ENCODE data around the gene MAP3K4.

DNA sequence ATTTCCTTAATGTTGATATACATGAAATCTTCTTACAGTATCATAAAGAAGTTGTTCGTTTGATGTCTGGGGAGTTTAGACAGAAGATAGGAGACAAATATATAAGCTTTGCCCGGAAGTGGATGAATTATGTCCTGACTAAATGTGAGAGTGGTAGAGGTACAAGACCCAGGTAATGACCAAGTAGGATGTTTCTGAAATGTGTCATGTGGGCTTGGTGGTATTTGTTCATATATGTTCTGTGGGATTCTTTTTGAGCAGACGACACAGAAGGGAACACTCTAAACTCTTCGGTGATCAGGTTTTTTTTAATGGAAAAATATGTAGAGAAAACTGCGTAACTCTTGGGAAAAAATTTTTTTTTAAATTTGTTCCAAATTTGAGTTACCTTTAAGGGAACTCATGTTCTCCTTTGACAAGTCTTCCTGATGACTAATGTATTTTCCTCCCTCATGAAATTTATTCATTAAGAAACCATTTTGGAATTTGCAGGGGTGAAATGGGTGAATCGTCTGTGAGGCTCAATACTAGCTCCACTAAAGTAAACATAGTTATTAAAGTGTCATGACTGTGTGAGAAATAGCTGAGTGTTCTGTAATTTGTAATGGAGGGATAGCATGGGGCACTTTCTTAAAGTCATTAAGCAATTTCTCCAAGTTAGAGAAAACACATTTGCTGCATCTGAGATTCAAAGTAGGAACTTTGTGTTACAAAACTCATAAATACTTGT is 100.6 kb downstream of the MAP3K4 start:
- TF ChIP-seq POLR2A (IDR thresholded peaks at IDR 0.05): no peak
- TF ChIP-seq, protein P1, sequence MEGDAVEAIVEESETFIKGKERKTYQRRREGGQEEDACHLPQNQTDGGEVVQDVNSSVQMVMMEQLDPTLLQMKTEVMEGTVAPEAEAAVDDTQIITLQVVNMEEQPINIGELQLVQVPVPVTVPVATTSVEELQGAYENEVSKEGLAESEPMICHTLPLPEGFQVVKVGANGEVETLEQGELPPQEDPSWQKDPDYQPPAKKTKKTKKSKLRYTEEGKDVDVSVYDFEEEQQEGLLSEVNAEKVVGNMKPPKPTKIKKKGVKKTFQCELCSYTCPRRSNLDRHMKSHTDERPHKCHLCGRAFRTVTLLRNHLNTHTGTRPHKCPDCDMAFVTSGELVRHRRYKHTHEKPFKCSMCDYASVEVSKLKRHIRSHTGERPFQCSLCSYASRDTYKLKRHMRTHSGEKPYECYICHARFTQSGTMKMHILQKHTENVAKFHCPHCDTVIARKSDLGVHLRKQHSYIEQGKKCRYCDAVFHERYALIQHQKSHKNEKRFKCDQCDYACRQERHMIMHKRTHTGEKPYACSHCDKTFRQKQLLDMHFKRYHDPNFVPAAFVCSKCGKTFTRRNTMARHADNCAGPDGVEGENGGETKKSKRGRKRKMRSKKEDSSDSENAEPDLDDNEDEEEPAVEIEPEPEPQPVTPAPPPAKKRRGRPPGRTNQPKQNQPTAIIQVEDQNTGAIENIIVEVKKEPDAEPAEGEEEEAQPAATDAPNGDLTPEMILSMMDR (IDR thresholded peaks at IDR 0.05): no peak
